Activated naive CD8-positive, alpha-beta T cell treated with anti-CD3 and anti-CD28 coated beads, Interleukin-2, amount 50 U/mL, for 24 hours (primary cell): ENCODE results near the gene IQGAP2.
"Not testable (repeated sequence)": the region's sequence is repeated elsewhere in the genome, so short reads cannot be mapped to it uniquely, and the experiment has no call there.

ENCODE experiments used
- ATAC-seq: fragments of 150-1000 bp; cut with Tn5 transposase; one replicate; pipeline ENCODE4 v1.10.0; 2021
- DNase-seq: peaks from one replicate; pipeline ENCODE4 v3.0.0; 2021
- H3K27ac Mint-ChIP-seq: one replicate; pipeline ENCODE4 v1.8.0; 2021; ENCODE audit warnings: mild to moderate bottlenecking, mixed read lengths
- H3K27me3 Mint-ChIP-seq: one replicate; pipeline ENCODE4 v1.8.0; 2021; ENCODE audit warnings: mixed read lengths
- H3K36me3 Mint-ChIP-seq: one replicate; pipeline ENCODE4 v1.8.0; 2021; ENCODE audit warnings: low read depth, mixed read lengths
- H3K4me1 Mint-ChIP-seq: one replicate; pipeline ENCODE4 v1.8.0; 2021; ENCODE audit warnings: mixed read lengths
- H3K4me3 Mint-ChIP-seq: one replicate; pipeline ENCODE4 v1.8.0; 2021; ENCODE audit warnings: mild to moderate bottlenecking, moderate library complexity, mixed read lengths
- H3K9me3 Mint-ChIP-seq: one replicate; pipeline ENCODE4 v1.8.0; 2021; ENCODE audit warnings: mixed read lengths

The IQGAP2 gene

GRCh38 chr5:76542887-76543690, 140.0 kb downstream of the IQGAP2 start:
- DNase-seq: peak; percentile 45
- peak; percentile 53 for ATAC-seq

DNA sequence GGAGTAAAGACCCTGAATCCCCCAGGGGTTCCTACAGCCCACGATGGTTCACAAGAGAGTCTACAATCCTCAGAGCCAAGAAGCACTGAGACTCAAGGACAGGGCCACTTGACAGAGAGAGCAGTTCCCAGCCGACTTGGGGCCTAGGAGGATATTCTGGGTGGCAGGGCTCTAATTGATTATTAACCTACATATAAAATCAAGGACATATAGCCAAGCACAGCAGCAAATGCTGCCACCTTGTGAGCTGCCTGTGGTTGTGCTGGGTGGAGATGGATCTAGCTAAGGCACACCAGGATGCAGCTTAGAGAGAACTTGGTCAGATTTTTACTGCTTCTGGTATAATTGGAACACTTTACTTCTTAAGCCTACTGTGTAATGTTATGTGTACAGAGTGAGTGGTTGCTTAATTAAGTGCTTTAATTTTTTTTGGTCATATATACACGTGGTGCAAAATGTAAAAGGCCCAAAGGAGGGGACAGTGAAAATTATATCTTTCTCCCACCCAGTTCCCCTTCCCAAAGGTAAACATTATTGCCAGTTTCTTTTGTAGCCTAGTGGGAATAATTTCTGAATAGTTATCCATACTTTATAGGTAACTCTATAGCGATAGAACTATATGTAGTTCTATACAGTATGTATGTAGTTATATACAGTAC, 141.3 kb downstream of the IQGAP2 start:
- no peaks in the 10 kb centered on the region for H3K27me3 Mint-ChIP-seq
- H3K9me3 Mint-ChIP-seq: no peaks in the 10 kb centered on the region
- no peaks in the 10 kb centered on the region for H3K36me3 Mint-ChIP-seq
- H3K4me1 Mint-ChIP-seq: peaks cover 81% of the 10 kb centered on the region
- H3K4me3 Mint-ChIP-seq: peak overlapping the region; percentile 55
- H3K27ac Mint-ChIP-seq: peak overlapping the region; percentile 80
- DNase-seq (peak; percentile 51), ATAC-seq (peak; percentile 41)

More at GRCh38 chr5:76542887-76543690, 140.0 kb downstream of the IQGAP2 start:
- Mint-ChIP-seq H3K4me3 (peak overlapping the region; percentile 55), H3K9me3 (no peaks in the 10 kb centered on the region), H3K4me1 (peaks cover 77% of the 10 kb centered on the region), H3K27ac (peak overlapping the region; percentile 80), H3K27me3 (no peaks in the 10 kb centered on the region), H3K36me3 (no peaks in the 10 kb centered on the region)

- Mint-ChIP-seq H3K9me3 (no peaks in the 10 kb centered on the region), H3K27ac (no peak overlapping the region), H3K27me3 (no peaks in the 10 kb centered on the region), H3K4me1 (peaks cover 85% of the 10 kb centered on the region), H3K4me3 (no peak overlapping the region), H3K36me3 (no peaks in the 10 kb centered on the region)
- ATAC-seq (no peak), DNase-seq (no peak)
Observed at GRCh38 chr5:76545184-76545583, 142.1 kb downstream of the IQGAP2 start.

GRCh38 chr5:76546497-76547102, 143.5 kb downstream of the IQGAP2 start:
- no peak for ATAC-seq
- peak overlapping the region; percentile 69 for H3K4me3 Mint-ChIP-seq
- no peak for DNase-seq
- H3K9me3 Mint-ChIP-seq: no peaks in the 10 kb centered on the region
- H3K4me1 Mint-ChIP-seq: peaks cover 75% of the 10 kb centered on the region
- H3K27me3 Mint-ChIP-seq: no peaks in the 10 kb centered on the region
- H3K36me3 Mint-ChIP-seq: no peaks in the 10 kb centered on the region
- H3K27ac Mint-ChIP-seq: peak overlapping the region; percentile 86

DNA sequence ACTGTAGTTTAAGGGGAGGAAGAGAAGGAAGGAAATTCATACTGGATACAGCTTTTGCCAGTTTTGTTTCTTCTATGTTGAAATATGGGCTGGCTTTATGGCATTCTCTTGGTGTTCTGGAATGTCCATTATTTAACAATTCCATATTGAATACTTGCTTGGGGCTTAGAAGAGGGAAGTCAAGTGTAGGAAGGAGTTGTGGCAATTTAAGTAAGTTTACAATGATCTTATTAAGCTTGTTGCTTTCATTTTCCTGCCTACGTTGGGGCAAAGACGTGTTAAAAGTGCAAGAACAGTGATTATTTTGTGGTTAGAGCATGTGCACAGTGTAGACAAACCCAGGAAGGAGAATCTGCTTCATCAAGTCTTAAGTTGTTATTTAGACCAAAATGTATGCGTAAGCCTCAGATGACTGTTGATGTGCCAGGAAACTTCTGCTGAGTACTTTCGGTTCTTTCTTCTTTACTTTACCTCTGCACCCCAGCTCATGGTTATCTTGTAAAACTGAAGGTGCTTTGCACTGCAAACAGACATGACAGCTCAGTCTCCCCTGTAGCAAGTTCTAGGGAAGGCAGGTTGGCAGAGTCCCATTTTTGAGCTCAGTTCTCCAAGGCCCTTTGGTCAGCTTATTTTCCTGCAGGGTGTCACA, 144.3 kb downstream of the IQGAP2 start:
- no peaks in the 10 kb centered on the region for H3K9me3 Mint-ChIP-seq
- H3K36me3 Mint-ChIP-seq: peaks cover 2% of the 10 kb centered on the region
- peak overlapping the region; percentile 86 for H3K27ac Mint-ChIP-seq
- ATAC-seq (peak; percentile 84), DNase-seq (no peak)
- H3K4me1 Mint-ChIP-seq: peaks cover 67% of the 10 kb centered on the region
- no peaks in the 10 kb centered on the region for H3K27me3 Mint-ChIP-seq
- peak overlapping the region; percentile 69 for H3K4me3 Mint-ChIP-seq

DNA sequence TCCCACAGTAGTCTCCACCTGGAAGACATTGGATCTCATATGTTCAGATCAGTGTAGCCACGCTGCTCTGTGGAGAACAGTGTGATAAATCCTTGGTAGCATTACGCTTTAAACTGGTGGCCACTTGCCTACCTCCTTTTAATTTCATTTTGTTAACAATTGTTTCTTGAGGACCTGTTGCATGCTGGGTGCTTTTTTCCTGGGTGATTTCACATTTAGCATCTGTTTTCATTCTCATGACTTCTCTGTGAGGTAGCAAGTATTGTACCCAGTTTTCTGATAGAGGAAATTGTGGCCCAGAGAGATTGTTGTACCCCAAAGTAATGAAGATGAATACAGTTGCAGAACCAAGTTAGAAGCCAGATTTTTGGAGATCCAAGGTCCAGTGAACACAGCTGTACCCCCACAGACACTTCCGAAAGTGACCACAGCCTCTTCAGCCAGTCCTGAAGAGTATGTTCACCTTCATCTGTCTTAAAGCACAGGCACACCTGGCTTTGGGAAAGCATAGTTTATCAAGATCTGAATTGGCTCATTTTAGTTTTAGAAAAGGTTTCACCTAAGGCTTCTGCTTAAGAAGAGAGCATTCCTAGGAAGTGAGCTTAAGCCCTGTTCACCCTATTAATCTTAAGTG, 144.9 kb downstream of the IQGAP2 start:
- no peaks in the 10 kb centered on the region for H3K9me3 Mint-ChIP-seq
- peaks cover 61% of the 10 kb centered on the region for H3K4me1 Mint-ChIP-seq
- peak overlapping the region; percentile 86 for H3K27ac Mint-ChIP-seq
- H3K36me3 Mint-ChIP-seq: peaks cover 2% of the 10 kb centered on the region
- DNase-seq (no peak), ATAC-seq (no peak)
- H3K27me3 Mint-ChIP-seq: no peaks in the 10 kb centered on the region
- H3K4me3 Mint-ChIP-seq: peak overlapping the region; percentile 69

DNA sequence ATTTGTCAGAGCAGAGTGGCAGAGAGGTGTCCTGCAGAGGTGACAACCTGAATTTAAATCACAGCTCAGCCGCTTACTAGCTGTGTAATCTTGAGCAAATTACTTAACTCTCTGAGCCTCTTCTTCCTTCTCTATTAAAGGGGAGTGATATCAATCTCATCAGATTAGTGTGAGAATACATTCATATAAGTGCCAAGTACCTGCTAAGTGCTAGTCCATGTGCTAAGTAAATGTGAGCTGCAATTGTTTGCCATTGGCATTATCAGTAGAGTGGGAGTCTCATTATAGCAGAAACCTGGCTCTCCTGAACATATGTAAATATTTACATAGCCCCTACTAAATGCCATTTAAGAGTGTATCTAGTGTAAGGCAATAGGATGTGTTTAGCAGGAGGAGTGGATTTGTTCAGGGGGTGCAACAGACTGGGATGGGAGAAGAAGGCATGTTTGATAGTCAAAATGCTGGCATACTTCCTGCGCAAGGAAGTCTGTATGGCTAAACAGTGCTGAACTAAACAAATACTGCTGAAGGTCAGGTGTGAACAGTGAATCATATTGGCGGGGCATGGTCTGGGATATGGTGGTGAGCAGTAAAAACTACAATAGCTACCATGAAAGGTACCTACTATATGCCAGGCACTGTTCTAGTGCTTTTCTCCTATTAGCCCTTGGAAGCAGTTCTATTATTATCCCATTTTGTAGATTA, 145.6 kb downstream of the IQGAP2 start:
- Mint-ChIP-seq H3K36me3 (peaks cover 2% of the 10 kb centered on the region), H3K27me3 (no peaks in the 10 kb centered on the region), H3K9me3 (no peaks in the 10 kb centered on the region), H3K4me1 (peaks cover 56% of the 10 kb centered on the region), H3K27ac (peak overlapping the region; percentile 86), H3K4me3 (no peak overlapping the region)
- ATAC-seq (no peak), DNase-seq (no peak)

DNA sequence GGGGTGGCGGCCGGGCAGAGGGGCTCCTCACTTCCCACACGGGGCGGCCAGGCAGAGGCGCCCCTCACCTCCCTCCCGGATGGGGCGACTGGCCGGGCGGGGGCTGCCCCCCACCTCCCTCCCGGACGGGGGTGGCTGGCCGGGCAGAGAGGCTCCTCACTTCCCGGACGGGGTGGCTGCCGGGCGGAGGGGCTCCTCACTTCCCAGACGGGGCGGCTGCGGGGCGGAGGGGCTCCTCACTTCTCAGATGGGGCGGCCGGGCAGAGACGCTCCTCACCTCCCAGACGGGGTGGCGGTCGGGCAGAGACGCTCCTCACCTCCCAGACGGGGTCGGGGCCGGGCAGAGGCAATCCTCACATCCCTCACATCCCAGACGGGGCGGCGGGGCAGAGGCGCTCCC, 147.8 kb downstream of the IQGAP2 start:
- not testable (repeated sequence) for ATAC-seq, DNase-seq, H3K27ac Mint-ChIP-seq, H3K36me3 Mint-ChIP-seq, H3K9me3 Mint-ChIP-seq, H3K27me3 Mint-ChIP-seq, H3K4me3 Mint-ChIP-seq
- peaks cover 58% of the 10 kb centered on the region for H3K4me1 Mint-ChIP-seq

GRCh38 chr5:76552546-76552945, 149.5 kb downstream of the IQGAP2 start:
- DNase-seq (no peak), ATAC-seq (no peak)
- peaks cover 49% of the 10 kb centered on the region for H3K4me1 Mint-ChIP-seq
- H3K27me3 Mint-ChIP-seq: no peaks in the 10 kb centered on the region
- H3K36me3 Mint-ChIP-seq: peaks cover 2% of the 10 kb centered on the region
- H3K4me3 Mint-ChIP-seq: no peak overlapping the region
- no peak overlapping the region for H3K27ac Mint-ChIP-seq
- no peaks in the 10 kb centered on the region for H3K9me3 Mint-ChIP-seq

GRCh38 chr5:76553251-76553650, 150.2 kb downstream of the IQGAP2 start:
- Mint-ChIP-seq H3K27me3 (no peaks in the 10 kb centered on the region), H3K36me3 (peaks cover 2% of the 10 kb centered on the region), H3K27ac (no peak overlapping the region), H3K4me3 (no peak overlapping the region), H3K9me3 (no peaks in the 10 kb centered on the region), H3K4me1 (peaks cover 42% of the 10 kb centered on the region)
- DNase-seq (no peak), ATAC-seq (no peak)

- Mint-ChIP-seq H3K4me3 (no peak overlapping the region), H3K27ac (no peak overlapping the region), H3K4me1 (peaks cover 24% of the 10 kb centered on the region), H3K36me3 (peaks cover 2% of the 10 kb centered on the region), H3K9me3 (no peaks in the 10 kb centered on the region), H3K27me3 (no peaks in the 10 kb centered on the region)
- ATAC-seq (no peak), DNase-seq (no peak)
Observed at GRCh38 chr5:76555114-76555513, 152.0 kb downstream of the IQGAP2 start.

DNA sequence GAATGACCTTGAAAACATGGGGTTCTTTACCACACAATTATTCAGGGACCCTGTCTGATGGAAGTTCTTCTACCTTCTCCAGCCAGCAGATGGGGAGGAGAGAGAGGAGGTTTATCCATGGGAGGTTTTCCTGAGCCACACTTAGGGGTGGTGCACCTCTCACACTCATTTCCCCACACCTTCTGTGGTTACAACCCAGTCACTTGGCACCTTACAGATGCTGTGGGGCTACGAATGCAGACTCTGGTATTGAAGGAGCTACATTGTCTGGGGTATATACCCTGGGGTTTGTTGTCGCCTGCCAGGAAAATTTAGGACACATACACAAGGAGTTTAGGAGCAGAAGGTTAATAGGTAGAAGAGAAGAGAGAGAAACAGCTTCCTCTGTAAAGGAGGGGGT, 152.6 kb downstream of the IQGAP2 start:
- Mint-ChIP-seq H3K4me3 (no peak overlapping the region), H3K4me1 (peaks cover 24% of the 10 kb centered on the region), H3K36me3 (peaks cover 2% of the 10 kb centered on the region), H3K27me3 (no peaks in the 10 kb centered on the region), H3K9me3 (no peaks in the 10 kb centered on the region), H3K27ac (no peak overlapping the region)
- DNase-seq (no peak), ATAC-seq (no peak)

DNA sequence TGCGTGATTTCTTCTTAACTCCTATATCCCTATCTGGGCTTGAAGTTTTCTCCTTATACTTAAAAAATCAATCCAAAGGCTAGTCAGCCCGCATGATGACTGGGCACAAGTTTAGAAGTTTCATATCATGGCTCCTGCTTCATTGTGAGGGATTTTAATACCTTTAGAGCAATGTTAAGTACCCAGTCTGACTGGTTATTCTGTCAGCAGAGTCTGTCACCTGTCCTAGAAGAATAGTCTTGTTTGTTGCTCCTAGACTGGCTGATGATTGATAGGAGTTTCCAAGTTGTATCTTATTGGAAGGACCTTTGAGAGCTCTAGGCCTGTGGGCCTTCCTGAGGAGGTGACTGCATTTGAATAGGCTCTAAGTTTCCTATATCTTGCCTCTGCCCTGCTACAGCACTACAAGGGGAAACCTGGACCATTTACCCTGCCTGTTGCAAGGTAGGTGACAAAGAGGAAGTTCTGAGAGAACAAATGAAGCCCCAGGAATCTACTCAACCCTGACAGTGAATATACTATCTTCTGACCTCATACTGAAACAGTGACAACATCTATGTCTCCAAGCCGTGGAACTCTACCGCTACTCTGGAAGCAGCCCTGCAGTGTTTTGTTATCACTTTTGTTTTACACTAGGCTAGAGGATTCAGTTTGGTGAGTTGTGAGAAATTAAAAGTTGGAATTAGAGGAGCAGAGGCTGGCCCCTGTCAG, 153.6 kb downstream of the IQGAP2 start:
- Mint-ChIP-seq H3K4me1 (peaks cover 24% of the 10 kb centered on the region), H3K27ac (peak overlapping the region; percentile 20), H3K36me3 (peaks cover 2% of the 10 kb centered on the region), H3K27me3 (no peaks in the 10 kb centered on the region), H3K4me3 (no peak overlapping the region), H3K9me3 (no peaks in the 10 kb centered on the region)
- DNase-seq: no peak
- ATAC-seq: peak; percentile 78
